DMS 273 (cell line): ENCODE results near the gene CCDC138.

Source experiments
- DNase-seq: peaks from one replicate; lab custom pipeline; 2025; ENCODE audit not compliant: unreplicated experiment; lab: John Stamatoyannopoulos, UW

Gene CCDC138

DNA sequence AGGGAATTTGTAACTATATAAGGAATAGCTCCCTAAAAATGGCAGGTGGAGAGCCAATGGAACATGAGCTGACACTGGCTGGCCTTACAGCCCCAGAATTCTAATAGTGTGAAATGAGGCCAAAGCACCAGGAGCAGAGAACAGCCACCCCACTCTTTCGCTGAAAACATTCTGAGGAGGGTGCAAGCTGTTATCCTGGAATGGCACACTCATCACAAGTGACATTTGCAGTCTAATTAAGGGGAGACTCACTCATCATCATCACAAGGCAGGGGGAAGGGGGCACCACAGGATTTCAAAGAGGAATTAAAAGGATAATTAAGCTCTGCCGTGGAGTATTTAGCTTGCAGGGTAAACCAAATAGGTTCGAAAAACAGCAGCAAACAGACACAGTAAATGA, 108.2 kb downstream of the CCDC138 start:
- no peak for DNase-seq

DNA sequence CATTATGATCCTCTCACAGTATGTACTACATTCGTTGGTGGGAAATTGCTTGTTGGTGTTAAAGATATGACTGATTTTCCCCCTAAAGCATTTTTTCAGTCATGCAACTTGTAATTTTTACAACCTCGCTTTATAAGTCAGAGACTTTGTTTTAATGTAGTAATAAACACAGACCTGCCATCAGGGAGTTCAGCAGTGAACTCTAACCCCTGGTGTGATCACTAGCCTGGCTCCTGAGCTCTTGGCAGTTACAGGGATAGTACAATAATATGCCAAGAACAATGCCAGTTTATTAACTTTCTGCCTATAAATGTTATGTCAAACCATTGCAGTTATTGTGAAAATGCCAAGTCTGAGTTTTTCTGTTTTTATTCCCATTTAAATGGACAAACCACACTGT, 108.6 kb downstream of the CCDC138 start:
- no peak for DNase-seq

DNA sequence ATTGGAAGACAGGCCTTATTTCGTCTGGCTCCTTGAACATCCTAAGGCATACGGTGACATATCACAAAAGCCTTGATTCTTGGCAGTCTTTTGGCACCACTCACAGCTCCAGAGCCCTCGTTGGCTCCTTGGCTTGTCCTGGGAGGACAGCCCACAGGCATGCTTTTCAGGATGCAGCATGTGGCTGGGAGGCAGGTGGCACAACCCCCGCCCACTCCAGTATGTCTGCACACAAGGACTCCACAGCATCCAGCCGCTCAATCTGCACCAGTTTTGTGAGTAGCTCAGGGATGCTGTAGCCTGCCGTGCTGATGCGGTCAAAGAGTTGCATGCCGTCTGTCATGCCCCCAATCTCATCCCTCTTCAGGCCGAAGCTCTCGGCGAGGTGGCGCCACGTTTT, 110.2 kb downstream of the CCDC138 start:
- DNase-seq: no peak

DNA sequence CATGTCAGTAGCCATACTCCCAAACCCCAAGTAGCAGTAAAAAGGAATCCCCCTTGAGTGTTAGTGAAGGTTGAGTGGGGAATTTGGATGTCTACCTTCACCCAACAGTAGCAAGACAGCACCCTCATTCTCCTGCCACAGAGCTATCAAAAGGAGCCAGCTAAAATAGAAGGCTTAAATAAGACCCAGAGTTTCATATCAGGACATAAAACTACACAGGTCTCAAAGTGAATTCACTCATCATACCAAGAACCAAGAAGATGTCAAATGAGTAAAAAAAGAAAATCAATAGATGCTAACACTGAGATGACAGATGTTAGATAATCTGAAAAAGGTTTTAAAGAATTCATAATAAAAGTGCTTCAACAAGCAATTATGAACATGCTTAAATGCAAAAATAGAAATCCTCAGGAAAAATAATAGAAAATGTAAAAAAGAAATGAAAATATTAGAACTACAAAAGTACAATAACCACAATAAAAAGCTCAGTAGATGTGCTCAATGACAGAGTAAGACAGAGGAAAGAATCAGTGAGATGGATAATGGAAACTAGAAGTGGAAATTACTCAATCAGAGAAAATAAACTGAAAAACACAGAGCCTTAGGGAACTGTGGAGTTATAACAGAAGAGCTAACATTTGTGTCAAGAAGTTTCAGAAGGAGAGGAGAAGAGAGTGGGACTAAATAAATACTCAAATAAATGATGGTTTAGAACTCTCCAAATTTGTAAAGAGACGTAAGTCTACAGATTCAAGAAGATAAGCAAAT, 111.9 kb downstream of the CCDC138 start:
- no peak for DNase-seq

DNA sequence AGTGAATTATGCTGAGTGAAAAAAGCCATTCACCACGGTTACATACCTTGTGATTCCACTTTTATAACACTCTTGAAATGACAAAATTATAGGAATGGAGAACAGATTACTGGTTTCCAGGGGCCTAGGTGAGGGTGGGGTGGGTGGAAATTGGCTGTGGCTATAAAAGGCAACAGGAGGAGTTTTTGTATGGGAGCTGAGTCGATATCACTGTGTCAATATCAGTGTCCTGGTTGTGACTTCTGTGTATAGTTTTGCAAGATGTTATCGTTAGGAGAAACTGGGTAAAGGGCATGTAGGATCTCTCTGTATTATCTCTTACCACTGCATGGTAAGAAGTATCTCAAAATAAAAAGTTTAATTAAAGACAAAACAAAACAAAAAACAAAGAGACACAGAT, 118.1 kb downstream of the CCDC138 start:
- no peak for DNase-seq

DNA sequence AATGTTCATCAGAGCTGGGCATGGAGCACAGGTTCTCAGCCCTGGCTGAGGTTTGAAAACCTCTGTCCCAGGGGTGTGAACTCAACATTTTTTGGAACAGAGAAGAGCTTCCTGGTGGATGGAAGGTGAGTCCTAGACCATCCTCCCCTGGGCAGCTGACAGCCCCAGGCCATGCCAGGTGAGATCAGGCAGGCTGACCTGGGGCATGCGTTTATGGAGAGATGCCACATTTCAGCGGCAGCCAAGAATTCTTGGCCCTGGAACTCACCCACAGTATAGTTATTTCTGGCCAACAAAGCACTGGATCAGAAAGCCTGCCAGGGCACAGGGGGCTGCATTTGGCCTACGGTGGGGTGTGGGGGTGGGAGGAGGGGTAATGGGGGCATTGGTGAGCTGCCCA, 118.6 kb downstream of the CCDC138 start:
- DNase-seq: no peak

DNA sequence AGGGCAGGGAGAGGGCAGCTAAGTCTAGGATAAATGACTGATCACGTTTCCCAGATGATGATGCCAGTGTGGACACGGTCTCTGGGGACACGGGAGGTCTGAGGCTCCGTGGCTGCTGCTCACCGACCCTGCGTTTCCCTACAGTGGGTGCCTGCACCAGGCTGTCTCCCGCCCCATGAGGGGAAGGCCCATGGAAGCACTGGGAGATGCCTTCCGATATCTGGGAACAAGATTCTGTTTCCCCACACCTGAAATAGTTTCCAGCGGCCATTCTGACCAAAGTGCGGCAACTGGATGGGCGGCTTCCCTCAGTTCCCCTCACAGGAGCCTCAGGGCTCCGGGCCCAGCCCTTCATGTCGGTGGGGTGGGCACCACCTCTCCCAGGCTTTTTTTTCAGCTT, 119.3 kb downstream of the CCDC138 start:
- DNase-seq: no peak

DNA sequence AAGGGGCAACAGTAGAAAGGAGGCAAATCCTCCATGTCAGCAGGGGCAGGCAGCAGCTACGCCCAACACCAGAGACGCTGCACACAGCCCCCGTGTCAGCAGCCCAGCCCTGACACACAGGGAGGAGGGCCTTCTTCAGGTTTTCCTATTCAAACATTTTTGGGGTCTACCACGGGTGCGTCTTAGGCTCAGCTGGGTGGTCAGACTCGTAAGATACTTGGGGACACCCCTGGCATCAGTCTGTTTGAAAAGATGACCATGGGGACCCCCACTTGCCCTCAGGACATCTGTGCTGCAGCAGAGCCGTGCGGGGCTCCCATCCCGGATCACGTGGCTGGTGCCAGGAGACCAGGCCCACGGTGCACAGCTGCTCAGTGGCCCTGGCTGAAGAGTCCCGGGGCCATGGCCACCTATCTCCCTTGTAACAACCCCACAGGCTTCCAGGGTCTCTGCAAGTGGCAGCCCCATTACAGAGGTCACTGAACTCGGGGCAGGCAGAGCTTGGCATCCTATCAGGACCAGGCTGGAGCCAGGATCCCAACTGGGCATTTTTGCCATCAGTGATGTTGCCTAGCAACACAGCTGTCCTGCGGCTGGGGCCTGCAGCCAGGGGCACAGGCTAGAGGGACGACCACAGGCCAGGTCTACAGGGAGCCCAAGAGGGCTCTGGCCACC, 120.0 kb downstream of the CCDC138 start:
- peak; percentile 20 for DNase-seq

DNA sequence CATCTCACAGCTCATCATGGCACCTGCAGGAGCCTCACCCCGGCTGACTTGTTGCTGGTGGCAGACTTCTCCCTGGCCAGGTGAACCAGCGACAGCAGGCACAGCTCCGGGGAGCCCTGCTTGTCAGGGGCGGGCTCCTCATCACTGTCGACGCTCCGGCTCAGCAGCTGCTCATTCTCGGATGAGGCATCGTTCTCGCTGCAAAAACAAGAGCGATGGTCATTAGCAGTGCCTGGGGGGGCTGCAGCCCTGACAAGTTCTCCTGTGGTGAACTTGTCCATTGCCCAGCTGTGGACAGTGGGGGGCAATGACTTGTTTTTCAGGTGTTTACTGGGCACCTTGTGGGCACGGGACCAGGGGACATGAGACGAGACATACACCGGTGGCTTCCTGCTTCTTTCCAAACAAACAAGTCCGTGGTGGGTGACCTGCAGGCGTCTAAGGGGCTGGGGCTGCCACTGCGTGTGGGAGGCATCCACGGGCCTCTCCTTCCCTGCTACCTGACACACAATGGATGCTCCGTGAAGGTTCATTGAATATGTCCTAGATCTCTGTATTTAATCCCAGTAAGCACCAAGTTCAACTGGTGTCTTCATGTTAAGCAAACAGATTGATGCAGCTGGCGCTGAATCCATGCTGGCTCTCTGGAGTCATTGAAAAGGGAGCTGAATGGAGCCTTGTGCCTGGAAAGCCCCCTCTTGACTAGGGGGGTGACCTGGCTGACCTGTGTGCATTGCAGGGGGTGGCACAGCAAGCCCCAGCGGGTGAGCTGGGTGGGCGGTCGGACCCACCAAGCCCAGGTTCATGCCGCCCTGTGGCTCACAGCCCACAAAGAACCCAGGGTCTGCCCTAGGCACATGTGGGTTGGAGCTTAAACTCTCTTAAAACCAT, 121.5 kb downstream of the CCDC138 start:
- DNase-seq: peak; percentile 24

DNA sequence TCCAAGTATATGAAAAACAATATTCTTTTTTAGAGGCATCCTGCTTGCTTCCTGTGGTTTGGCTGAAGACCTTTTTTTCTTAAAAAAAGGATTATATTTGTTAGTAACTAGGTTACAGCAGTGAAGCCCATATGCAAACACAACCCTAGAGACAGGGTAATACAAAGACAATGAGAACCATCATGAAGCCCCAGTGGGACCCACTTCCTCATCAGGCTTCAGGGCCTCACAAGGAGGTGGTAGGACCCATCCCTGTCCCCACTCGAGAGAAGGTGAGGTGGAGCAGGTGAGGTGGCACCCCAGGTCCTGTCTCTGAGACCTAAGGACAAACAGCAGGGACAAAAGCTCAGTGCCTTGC, 122.1 kb downstream of the CCDC138 start:
- DNase-seq: no peak

DNA sequence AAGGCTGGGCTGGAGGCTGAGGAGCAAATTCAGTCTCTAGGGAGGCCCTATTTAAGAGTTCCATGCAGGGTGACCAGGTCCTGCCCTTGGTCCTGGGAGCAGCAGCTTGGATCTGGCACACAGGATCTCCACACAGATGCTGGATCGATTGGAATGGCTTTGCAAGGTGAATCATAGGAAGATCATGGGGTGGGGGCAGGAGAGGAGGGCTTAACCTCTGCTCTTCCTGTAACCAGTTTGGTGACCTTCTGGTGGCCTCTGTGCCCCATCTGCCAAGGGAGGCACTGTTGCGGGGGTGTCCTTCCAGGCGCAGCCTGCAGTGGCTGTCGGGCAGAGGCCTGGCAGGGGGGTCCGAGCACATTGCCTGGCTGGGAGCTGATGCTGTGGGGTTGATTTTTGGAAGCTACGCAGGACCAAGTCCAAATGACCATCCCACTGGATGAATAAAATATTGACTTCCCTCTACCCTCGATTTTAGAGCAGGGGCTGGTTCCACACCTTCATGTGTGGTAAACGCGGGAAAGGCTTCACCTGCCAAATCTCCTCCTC, 122.8 kb downstream of the CCDC138 start:
- no peak for DNase-seq

DNA sequence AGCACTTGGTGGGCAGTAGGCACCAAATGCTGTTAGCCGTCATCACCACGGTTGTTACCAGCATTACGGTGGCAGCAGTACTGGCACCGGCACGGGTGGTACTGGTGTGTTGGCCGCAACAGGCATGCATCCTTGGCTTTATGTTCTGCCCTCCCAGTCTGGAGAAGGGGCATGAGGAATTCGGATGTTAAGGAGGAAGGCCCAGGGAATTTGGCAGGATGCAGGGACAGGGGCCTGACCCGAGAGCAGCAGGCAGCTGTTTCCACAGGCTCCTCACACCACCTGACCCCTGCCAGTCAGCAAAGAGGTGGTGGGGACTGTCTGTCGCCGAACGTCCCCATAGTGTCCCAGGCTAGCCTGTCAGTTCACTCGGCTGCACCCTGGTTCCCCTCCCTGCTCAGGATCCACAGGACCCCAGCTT, 123.5 kb downstream of the CCDC138 start:
- no peak for DNase-seq

DNA sequence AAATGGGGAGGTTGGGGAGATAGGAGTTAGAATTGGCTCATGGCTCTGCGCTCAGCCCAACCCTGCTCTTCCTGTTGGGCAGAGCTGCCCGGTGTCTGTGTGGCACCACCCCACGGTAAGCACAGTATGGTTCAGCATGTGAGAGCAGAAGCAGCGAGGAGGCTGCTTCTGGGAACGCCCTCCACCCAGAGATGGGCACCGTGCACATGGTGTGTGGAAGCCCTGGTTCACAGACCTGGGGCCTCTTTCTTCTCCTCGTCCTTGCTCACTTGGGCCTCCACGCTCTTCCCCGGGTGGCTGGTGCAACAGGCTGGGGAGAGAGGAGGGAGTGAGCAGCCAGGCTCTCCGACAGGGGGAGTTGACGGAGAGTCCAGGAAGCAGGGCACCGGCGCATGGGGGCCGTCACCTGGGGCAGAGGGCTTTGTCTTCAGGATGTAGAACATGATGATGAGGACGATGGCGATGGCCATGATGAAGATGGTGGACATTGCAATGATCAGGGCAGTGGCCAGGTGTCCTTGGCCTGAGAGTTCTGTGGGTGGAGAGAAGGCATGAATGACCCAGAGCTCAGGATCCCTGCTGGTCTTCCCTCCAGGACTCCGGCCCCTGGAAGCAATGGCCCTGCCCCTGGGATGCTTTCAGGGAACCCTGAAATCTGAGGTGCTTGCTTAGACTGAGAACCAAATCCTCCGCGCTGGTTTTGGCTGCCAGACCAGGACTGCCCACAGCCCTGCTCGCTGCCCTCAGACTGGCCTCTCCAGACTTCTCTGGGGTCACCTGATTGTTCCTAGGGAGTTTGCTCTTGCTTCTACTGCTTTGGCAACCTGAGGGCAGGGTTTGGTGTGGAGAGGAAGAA, 124.2 kb downstream of the CCDC138 start:
- DNase-seq: no peak

DNA sequence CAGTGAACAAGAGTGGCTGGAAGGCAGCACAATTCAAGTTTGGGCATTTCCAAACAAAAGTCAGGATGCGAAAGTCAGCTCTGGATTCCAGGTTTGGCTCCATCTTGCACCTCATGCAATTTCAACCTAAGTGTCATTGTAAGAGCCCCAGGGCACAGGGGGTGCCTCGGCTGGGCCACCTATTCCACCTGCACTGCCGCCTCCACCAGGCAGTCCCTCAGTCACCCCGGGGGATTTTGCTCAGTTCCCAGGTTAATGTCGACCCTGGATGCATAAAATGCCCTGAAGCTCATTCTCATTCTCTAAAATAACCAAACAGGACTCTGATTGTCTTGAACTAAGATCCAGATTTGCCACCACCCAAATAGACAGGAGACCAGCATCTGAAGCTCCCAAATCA, 124.8 kb downstream of the CCDC138 start:
- DNase-seq: no peak

DNA sequence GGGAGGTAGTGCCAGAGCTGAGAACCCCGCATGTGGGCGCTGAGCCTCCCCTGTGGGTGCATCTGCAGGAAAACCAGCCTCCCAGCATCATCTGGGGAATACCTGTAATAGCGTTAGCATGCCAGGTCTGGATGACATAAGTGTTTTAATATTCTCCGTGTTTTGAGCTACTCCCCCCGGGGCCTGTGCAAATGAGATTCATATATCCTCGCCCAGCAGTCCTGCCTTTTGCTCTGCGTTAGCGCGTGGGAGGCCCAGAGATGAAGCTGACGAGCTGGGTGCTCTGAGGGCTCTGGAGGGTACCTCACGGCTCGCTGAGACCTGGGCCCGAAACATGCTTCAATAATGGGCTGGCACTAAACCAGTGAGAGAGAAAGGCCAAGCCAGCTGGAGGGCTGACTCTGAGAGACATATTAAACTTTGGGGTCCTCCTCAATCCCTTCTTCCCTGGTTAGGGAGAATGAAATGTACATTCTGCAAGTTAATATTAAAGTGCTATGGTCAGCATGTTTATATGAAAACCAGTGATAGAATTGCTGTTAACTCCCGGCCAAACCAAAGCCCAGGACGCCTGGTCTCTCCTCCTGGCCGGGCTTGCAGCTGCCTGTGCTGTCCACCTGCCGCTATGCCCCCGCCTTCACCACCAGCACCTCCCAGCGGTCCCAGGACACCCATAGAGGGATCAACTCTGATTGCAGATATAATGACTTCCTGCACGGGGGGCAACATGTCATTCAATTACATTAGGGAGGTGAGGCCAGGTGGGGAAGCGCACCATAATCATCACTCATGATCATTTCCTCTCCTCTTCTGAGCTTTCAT, 125.4 kb downstream of the CCDC138 start:
- DNase-seq: no peak

DNA sequence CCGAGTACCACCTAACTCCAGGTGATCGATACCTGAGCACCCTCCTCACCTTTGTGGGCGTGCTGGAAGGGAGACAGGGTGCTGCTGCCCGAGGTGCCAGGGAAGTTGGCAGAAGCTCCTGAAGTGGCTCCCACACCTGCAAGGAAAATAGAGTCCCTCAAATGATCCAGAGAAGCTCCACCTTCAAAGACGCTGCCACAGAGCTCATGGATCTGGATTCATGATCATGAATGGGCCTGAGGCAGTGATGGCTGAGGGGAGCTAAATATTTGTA, 126.0 kb downstream of the CCDC138 start:
- DNase-seq: no peak

DNA sequence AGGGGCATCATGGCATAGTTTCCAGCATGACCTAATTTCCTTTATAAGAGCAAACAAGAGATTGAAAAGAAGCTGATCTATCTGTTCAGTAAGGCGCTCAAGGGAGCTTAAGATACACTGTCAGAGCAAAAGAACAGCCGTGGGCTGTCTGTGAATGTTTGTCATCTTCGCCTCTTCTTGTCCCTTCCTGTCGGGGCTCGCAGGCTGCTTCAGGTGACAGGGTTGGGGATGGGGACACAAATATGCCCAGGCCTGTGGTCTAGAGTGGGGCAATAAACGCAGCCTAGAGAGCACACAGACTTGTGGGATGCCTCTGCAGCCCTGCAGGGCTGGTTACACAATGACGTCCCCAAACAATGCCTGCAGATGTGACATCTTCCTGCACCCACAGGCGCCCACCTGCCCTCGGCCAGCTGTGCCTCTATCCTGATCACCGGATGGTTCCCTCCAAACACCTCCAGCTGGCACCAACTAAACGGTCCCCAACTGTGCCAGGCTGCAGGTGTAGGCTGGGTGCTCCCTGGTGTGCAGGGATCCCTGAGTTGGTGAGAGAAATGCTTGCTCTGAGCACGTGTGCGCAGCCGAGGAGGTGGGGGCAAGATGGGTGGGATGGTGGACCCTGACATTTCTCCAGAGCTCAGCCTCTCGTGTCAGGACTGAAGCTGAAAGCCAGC, 129.7 kb downstream of the CCDC138 start:
- DNase-seq: no peak

DNA sequence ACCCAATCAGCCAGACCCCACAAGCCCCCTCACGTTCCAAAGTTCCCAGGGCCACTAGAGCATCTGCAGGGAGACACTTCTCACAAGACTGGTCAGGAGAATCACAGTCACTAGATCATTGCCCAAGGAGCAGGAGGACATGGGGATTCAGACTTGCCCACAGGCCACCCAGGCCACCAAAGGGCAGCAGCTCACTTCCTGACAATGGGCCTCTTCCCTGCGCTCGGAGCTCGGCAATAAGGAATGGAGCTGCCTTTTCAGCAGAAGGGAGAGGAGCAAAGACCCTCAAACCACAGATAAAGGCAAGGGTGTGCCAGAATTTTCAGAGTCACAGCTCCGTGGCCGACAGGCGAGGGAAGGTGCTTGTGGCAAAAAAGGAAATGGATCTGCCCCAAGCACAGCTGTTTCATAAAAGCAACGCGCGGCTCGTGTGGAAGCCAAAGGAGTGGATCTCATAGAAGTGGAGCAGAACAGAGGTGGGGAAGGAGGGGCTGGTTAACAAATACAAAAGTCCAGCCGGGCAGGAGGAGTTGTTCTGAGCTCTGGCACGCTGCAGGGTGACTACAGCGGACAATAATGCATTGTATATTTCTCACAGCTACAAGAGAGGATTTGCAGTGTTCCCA, 130.3 kb downstream of the CCDC138 start:
- DNase-seq: no peak

DNA sequence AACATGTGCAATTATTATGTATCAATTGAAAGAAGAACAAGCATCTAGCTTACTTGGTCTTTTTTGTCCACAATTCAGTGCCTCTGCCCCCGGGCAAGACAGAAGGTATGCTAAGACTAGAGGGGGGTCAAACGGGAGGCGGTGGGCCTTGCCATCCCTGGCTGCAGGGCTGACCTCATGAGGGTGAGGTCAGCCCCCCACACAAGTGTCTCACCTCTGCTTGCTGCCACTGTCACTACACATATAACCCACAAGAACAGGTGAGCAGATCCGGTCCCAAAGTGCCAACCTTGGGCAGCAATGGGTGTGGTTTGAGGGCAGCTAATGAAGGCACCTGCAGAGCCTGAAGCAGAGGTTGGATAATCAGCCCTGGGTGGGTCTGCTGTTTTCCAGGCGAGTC, 131.0 kb downstream of the CCDC138 start:
- no peak for DNase-seq
